MCF 10A (cell line): ENCODE measurements around the gene GRK7. TPM values are rescaled to one million over a fixed set of nuclear protein-coding genes. Genes with fewer than 3 reads are reported as not detected.
A peak's percentile ranks its signal among the peaks of the same experiment; 100 is the strongest.

Experiments
- Bru-seq: library from RNA; stranded (reverse); fragments of 400-500 nt; gene quantifications from one replicate; lab custom pipeline; 2021; lab: Mats Ljungman, UMichigan
- BruChase-seq, 2 experiments: library from RNA; stranded (reverse); fragments of 400-500 nt; gene quantifications; one replicate each; lab custom pipeline; 2021; lab: Mats Ljungman, UMichigan
- BruUV-seq: library from RNA; stranded (reverse); fragments of 400-500 nt; replicated peaks from 2 replicates; lab custom pipeline; 2021; lab: Mats Ljungman, UMichigan
- CTCF ChIA-PET: fragments of 300-600 bp; sonication (Branson Sonifier 250); formaldehyde crosslinking; extraction: SDS; loops from one replicate; lab custom pipeline; 2021; ENCODE audit warnings: antibody characterized with exemption, inconsistent platforms; lab: Yijun Ruan, JAX
- POLR2A ChIA-PET: fragments of 300-600, 350-650 bp; sonication (Branson Sonifier 250); formaldehyde crosslinking; extraction: SDS; loops from one replicate; lab custom pipeline; 2020; ENCODE audit warnings: antibody characterized with exemption, inconsistent platforms; lab: Yijun Ruan, JAX
- DNase-seq: peaks from one replicate; pipeline ENCODE4 v3.0.0-alpha.2; 2018; ENCODE audit not compliant: unreplicated experiment
- H3K27ac Mint-ChIP-seq: one replicate; pipeline ENCODE4 v1.8.0; 2022; ENCODE audit warnings: mild to moderate bottlenecking, low read depth, mixed read lengths; ENCODE audit not compliant: unreplicated experiment
- H3K27me3 Mint-ChIP-seq: one replicate; pipeline ENCODE4 v1.8.0; 2022; ENCODE audit warnings: mixed read lengths; ENCODE audit not compliant: insufficient read depth, unreplicated experiment
- H3K36me3 Mint-ChIP-seq: one replicate; pipeline ENCODE4 v1.8.0; 2022; ENCODE audit warnings: mild to moderate bottlenecking, moderate library complexity, mixed read lengths; ENCODE audit not compliant: insufficient read depth, unreplicated experiment
- H3K4me1 Mint-ChIP-seq: one replicate; pipeline ENCODE4 v1.8.0; 2022; ENCODE audit warnings: mixed read lengths; ENCODE audit not compliant: insufficient read depth, unreplicated experiment
- H3K4me3 Mint-ChIP-seq: one replicate; pipeline ENCODE4 v1.8.0; 2022; ENCODE audit warnings: mild to moderate bottlenecking, moderate library complexity, mixed read lengths; ENCODE audit not compliant: unreplicated experiment
- H3K9me3 Mint-ChIP-seq: one replicate; pipeline ENCODE4 v1.8.0; 2022; ENCODE audit warnings: mixed read lengths; ENCODE audit not compliant: unreplicated experiment
- intact Hi-C: fragments of 100-400 bp; cut with micrococcal nuclease; formaldehyde crosslinking; loops from 2 replicates; pipeline ENCODE4 v1.14.1; 2022
- long read RNA-seq: library from polyadenylated mRNA; stranded (forward); transcript quantifications from one replicate; pipeline ENCODE4 v2.0.0, GENCODE V29; 2022
- total RNA-seq: library from RNA; stranded (reverse); gene quantifications from 2 replicates; pipeline ENCODE4 v1.2.3, GENCODE V29; 2022
- TF ChIP-seq, protein P1 (sequence below): fragments of 200-600 bp; IDR thresholded peaks from one replicate; pipeline ENCODE4 v1.8.0; 2022; ENCODE audit warnings: antibody characterized with exemption, mild to moderate bottlenecking; ENCODE audit not compliant: unreplicated experiment

Gene GRK7
- total RNA-seq = not detected in 2 replicates
- percentile 28 among the genes with signal in this experiment for Bru-seq, nascent RNA
- BruChase-seq, experiment 1, labeled RNA remaining after a 6-hour chase = percentile 78 among the genes with signal in this experiment
- BruChase-seq, experiment 2, labeled RNA remaining after a 2-hour chase = percentile 67 among the genes with signal in this experiment
- long read RNA-seq = 0 reads

- BruUV-seq = no TSS peak
- POLR2A ChIA-PET = interaction anchor here (1.0 kb wide), 1 partner anchor 10 kb away, joined by 3 read pairs; no protein-coding TSS in a partner anchor
- Mint-ChIP-seq H3K4me3 (no peak within 1 kb of the TSS), H3K36me3 (no peaks in the 10 kb centered on the region), H3K27me3 (no peaks in the 10 kb centered on the region), H3K9me3 (no peaks in the 10 kb centered on the region), H3K27ac (no peak within 1 kb of the TSS), H3K4me1 (no peaks in the 10 kb centered on the region)
- intact Hi-C loops = no loop called here
- TF ChIP-seq, protein P1, sequence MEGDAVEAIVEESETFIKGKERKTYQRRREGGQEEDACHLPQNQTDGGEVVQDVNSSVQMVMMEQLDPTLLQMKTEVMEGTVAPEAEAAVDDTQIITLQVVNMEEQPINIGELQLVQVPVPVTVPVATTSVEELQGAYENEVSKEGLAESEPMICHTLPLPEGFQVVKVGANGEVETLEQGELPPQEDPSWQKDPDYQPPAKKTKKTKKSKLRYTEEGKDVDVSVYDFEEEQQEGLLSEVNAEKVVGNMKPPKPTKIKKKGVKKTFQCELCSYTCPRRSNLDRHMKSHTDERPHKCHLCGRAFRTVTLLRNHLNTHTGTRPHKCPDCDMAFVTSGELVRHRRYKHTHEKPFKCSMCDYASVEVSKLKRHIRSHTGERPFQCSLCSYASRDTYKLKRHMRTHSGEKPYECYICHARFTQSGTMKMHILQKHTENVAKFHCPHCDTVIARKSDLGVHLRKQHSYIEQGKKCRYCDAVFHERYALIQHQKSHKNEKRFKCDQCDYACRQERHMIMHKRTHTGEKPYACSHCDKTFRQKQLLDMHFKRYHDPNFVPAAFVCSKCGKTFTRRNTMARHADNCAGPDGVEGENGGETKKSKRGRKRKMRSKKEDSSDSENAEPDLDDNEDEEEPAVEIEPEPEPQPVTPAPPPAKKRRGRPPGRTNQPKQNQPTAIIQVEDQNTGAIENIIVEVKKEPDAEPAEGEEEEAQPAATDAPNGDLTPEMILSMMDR = no peak
- CTCF ChIA-PET = interaction anchor here (0.6 to 1.9 kb wide), 3 partner anchors 8 to 114 kb away, joined by 3 to 6 read pairs (median 3); no protein-coding TSS in a partner anchor
- no peak for DNase-seq
These were observed at the start of gene GRK7 for GRCh38 chr3:141763088-141763750. Gene GRK7 (plus strand): TSS chr3:141763408. CDS start chr3:141778285, 14,877 bp downstream.

- TF ChIP-seq, protein P1 = no peak
- H3K36me3 Mint-ChIP-seq = no peaks in the 10 kb centered on the region
- CTCF ChIA-PET = interaction anchor here (1.1 to 2.2 kb wide), 2 partner anchors 24 to 26 kb away, joined by 5 to 6 read pairs; partner anchors contain the start of gene RNF7
- no peaks in the 10 kb centered on the region for H3K9me3 Mint-ChIP-seq
- H3K27ac Mint-ChIP-seq = no peak overlapping the region
- POLR2A ChIA-PET = no interaction called here
- BruUV-seq = no TSS peak
- no peak for DNase-seq
- no peak overlapping the region for H3K4me3 Mint-ChIP-seq
- intact Hi-C loops = no loop called here
- H3K4me1 Mint-ChIP-seq = no peaks in the 10 kb centered on the region
- no peaks in the 10 kb centered on the region for H3K27me3 Mint-ChIP-seq
These were observed 48.5 kb upstream of the GRK7 start for GRCh38 chr3:141714671-141715070.

DNA sequence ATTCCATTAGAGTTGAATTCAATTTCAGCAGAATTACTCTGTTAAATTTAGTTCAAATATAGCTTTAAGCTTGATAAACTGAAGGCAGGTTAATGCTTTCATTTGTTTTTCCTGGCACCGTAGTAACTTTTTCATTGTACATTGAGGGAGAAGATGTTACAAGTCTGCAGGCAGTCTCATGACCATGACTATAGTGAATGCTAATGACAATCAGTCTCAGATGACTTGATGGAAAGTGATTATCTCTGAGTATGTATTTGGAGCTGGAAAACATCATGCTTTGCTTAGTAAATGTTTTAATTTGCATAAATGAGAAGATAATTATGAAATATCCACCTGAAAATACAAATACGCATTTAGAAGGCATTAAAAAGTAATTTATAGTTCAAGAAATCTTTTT, 41.1 kb upstream of the GRK7 start:
- intact Hi-C loops = no loop called here
- TF ChIP-seq, protein P1 = no peak
- no peak for DNase-seq
- Mint-ChIP-seq H3K27me3 (no peaks in the 10 kb centered on the region), H3K9me3 (no peaks in the 10 kb centered on the region), H3K27ac (no peak overlapping the region), H3K4me1 (no peaks in the 10 kb centered on the region), H3K36me3 (no peaks in the 10 kb centered on the region), H3K4me3 (no peak overlapping the region)
- POLR2A ChIA-PET = interaction anchor here (1.1 kb wide), 1 partner anchor 15 kb away, joined by 3 read pairs; no protein-coding TSS in a partner anchor
- BruUV-seq = no TSS peak
- CTCF ChIA-PET = interaction anchor here (0.6 to 0.9 kb wide), 2 partner anchors 361 to 439 kb away, joined by 3 read pairs; no protein-coding TSS in a partner anchor

DNA sequence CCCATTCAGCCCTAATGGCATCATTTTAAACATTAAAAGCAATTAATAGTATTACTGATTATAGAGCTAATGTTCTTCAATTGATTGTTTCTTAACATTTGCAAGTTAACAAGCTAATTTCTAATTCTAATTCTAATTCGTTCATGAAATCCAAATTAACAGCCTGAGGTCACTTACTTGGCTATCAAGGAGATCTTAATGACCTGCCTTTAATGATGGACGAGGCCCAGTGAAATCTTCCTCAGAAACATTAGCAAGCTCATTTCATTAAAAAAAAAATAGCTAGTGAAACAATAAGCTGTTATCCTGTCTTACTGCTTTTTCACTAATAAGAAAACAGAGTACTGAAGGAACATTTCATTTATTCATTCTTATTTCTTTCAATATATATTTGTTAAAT, 40.6 kb upstream of the GRK7 start:
- no peaks in the 10 kb centered on the region for H3K27me3 Mint-ChIP-seq
- intact Hi-C loops = no loop called here
- H3K27ac Mint-ChIP-seq = no peak overlapping the region
- POLR2A ChIA-PET = interaction anchor here (1.1 kb wide), 1 partner anchor 14 kb away, joined by 3 read pairs; no protein-coding TSS in a partner anchor
- H3K4me3 Mint-ChIP-seq = no peak overlapping the region
- DNase-seq = no peak
- no peaks in the 10 kb centered on the region for H3K4me1 Mint-ChIP-seq
- H3K36me3 Mint-ChIP-seq = no peaks in the 10 kb centered on the region
- TF ChIP-seq, protein P1 = no peak
- BruUV-seq = no TSS peak
- CTCF ChIA-PET = interaction anchor here (0.6 to 1.4 kb wide), 3 partner anchors 9 to 440 kb away, joined by 3 read pairs; no protein-coding TSS in a partner anchor
- H3K9me3 Mint-ChIP-seq = no peaks in the 10 kb centered on the region
